RCC 7860 (cell line): Measurements from ENCODE around the gene GIGYF2.

Source experiments
- DNase-seq: peaks from one replicate; pipeline ENCODE4 v3.0.0-alpha.2; 2015; ENCODE audit warnings: low spot score
- FAIRE-seq: peaks from 2 replicates; lab custom pipeline; 2012; peaks lifted over from hg19 to GRCh38; lab: Jason Lieb, UNC

The GIGYF2 gene

GRCh38 chr2:232876978-232877441 lies 179.9 kb downstream of the GIGYF2 start:
- FAIRE-seq (no peak), DNase-seq (no peak)

DNA sequence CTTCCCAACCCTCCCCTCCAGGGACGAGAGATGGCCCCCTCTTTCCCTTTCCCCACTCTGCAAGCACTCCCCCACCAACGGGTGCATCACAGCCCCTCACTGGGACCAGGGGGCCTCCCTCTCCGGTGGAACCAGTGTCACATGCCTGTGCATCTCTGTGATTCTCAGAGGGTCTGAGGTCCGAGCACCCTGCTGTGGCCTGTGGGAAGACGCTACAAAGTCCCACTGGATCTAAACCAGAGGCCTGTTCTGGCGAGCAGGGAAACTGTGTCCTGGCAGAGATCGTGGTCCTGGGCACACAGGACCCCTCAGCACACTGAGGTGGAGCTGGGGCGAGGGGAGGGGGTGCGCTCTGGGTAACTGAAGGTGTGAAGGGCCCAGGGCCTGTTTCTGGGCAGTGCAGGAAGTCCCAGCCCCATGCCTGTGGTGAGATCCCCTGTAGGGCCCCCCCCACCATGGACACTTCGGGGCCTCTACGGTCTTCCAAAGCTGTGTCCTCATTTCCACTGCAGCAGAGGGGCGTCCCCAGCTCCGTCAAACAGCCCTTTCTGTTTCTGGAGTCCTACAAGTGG lies 180.9 kb downstream of the GIGYF2 start:
- no peak for DNase-seq
- FAIRE-seq, result no peak

GRCh38 chr2:232878855-232879617 lies 181.9 kb downstream of the GIGYF2 start:
- DNase-seq, result no peak
- FAIRE-seq, result no peak

DNA sequence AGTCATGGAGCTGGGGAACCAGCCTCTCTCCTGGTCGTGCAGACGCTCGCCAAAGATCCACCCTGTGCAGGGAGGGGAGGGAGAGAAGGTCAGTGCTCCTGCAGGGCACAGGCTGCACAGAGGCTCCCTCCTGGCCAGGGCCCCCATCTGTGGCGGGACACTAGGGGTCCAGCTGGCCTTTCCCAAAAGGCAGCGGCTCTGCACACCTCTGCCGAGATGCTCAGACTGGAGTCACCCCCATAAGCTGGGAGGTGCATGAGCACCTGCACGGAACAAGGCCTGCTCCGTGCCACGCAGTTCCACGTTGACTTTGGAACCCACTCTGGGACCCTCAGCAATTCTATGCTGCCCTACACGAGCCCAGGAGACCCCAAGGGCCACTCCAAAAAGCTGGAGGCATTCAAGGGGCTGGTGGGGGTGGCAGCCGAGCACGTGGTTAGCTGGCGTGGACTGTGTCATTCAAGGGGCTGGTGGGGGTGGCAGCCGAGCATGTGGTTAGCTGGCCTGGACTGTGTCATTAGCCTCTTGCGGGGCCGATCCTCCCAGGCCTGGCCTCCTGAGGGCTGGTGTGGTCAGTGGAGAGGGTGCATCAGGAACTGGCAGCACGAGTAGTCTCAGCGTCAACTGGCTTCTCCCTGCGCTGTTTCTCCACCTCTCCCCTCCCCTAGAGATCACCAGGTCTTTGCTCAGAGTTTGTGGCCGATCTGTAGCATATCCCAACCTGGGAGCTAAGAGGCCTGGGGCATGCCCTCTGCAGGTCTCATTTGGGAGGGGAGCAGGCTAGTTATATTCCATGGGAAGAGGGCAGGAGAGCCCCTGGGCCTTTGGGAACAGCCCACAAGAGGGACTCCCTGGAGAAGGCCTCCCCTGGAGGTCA lies 182.7 kb downstream of the GIGYF2 start:
- no peak for DNase-seq

DNA sequence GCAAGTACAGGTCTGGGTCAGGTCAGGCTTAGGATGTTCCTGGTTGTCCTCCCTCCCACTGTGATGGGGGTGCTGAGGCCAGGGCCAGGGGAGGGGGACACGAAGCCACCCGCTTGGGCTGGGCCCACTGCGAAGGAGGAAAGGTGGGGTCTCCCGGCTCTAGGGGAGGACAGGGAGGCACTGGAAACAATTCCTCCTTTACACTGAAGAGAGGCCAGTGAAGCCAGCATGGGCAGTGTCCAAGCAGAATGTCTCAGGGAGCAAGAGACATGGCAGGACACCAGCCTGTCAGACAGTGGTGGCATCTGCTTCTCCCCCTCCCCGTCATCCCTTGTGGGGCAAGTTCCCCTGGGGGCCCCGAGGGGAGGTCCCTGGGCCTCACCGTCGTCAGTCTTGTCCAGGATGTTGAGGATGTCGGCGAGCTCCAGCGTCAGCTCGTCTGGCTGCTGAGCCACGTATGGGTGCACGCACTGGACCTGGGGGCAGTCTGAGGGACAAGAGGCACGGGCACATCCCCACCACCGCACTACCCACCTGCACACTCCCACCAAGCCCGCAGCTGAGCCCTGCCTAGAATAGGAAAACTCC lies 183.7 kb downstream of the GIGYF2 start:
- FAIRE-seq (no peak), DNase-seq (no peak)

More for the DNA sequence above, 182.7 kb downstream of the GIGYF2 start:
- FAIRE-seq, result no peak

GRCh38 chr2:232882085-232882484 lies 185.0 kb downstream of the GIGYF2 start:
- FAIRE-seq (no peak), DNase-seq (no peak)

- FAIRE-seq, result no peak
- no peak for DNase-seq
These were observed 185.5 kb downstream of the GIGYF2 start for GRCh38 chr2:232882505-232883115.

- FAIRE-seq, result no peak
- DNase-seq, result no peak
These were observed 186.1 kb downstream of the GIGYF2 start for GRCh38 chr2:232883116-232883721.

DNA sequence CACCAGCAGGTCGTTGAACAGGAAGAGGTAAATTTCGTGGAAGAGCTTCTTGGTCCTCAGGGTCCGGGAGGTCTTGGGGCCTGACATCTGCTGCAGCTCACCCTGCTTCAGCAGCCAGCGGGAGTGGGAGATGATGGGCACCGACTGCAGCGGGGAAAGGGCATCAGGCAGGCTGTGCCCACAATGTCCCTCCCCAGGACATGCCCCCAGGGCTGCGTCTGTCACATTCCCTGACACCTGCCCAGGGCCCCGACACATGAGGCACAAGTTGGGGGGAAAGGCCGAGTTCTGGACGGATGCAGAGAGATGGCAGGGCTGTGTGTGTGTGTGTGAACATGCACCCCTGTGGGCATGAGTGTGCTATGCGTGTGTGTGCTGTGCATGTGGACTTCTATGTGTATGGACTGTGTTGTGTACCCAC lies 186.9 kb downstream of the GIGYF2 start:
- DNase-seq (no peak), FAIRE-seq (no peak)

- FAIRE-seq, result no peak
- DNase-seq, result no peak
These were observed 187.6 kb downstream of the GIGYF2 start for GRCh38 chr2:232884549-232885263.

DNA sequence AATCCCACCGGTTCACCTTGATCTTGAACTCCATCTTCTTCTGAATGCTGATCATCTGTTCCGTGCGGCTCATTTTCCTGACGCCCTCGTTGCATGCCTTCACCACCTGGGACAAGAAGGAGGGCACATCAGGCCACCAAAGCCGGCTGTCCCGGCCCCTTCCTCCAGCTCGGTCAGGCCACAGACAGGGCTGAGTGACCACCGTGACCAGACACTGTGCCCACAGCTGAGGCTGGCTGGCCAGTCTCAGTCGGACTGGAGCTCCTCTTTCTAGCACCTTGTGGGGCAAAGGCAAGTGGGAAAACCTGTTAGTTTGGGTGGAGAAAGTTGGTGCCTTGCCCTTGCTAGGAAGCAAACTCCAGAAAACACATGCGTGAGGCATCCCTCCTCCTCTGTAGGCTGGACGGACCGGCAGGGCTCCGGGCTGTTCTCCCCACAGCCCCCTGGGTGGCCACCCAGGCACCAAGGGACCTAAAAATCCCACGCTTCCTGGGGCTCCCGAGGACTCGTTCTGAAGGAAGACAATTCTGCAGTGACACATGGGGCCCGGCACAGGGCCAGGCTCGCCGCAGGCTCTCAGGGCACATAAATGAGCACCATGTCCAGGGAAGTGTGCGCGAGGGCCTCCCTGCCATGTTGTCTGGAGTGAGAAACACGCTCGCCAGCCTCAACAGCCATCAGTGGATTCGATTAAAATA lies 188.3 kb downstream of the GIGYF2 start:
- FAIRE-seq (no peak), DNase-seq (no peak)

GRCh38 chr2:232886176-232886575 lies 189.0 kb downstream of the GIGYF2 start:
- DNase-seq, result no peak
- FAIRE-seq, result no peak

DNA sequence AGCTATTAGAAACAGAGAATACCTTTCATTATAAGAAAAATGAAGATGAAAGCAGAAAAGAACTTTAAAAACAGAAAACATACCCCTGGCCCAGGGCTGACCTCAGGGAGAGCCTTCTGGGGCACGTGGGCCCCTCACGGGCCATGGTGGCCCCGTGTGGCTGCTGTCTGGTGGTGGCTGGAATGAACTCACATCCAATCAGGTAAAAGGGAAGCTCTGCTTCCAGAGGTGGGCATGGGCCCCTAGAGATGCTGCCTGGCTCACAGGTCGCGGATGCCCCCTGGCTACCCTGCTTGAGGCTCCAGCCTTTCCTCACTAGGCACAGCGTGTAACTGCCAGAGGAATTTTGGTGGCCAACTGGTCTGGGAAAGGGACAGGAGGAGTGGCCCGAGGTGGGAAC lies 189.5 kb downstream of the GIGYF2 start:
- FAIRE-seq (no peak), DNase-seq (no peak)

GRCh38 chr2:232887171-232887850 lies 190.2 kb downstream of the GIGYF2 start:
- FAIRE-seq (no peak), DNase-seq (no peak)

DNA sequence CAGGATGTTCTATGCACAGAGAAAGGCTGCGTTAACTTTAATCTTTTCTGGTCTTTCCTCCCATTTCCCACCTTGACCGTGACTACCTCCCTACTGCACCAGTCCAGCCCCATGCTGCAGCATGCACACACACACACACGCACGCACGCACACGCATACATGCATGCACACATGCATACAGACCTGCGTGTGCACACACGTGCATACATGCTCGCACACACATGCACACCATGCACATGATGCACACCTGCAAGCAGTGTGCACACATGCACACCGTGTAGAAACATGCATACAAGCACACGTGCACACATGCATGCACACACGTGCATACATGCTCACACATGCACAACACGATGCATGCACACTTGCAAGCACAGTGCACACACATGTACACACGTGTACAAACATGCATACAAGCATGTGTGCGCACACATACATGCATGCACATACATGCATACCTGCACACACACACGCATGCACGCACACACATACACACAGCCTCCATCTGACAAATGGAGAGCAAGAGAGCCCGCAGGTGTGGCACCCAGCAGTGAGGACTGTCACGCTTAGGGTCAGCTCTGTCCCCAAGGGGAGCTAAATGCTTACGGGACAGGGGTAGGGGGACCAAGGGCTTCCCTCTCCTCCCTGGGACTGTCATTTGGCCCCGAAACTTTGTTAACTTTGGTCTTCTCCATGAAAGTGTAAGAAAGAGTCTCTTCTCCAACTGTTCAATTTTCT lies 191.1 kb downstream of the GIGYF2 start:
- FAIRE-seq (no peak), DNase-seq (no peak)

GRCh38 chr2:232888839-232889529 lies 191.9 kb downstream of the GIGYF2 start:
- DNase-seq, result no peak
- FAIRE-seq, result no peak

GRCh38 chr2:232889876-232890401 lies 192.8 kb downstream of the GIGYF2 start:
- no peak for FAIRE-seq
- no peak for DNase-seq
